Immature natural killer cell (primary cell): ENCODE results near the gene NEXMIF. TPM values are rescaled to one million over a fixed set of nuclear protein-coding genes. Genes with fewer than 3 reads are reported as not detected.
A peak's percentile ranks its signal among the peaks of the same experiment; 100 is the strongest.
"Not testable (repeated sequence)": the region's sequence is repeated elsewhere in the genome, so short reads cannot be mapped to it uniquely, and the experiment has no call there.

ENCODE experiments used
- DNase-seq, 3 donors: peaks; one replicate each; pipeline ENCODE4 v3.0.0; 2022; ENCODE audit warnings: mixed read lengths in 1 of 3
- H3K27ac Mint-ChIP-seq, 6 donors: one replicate each; pipeline ENCODE4 v1.8.0; 2020; ENCODE audit warnings: mixed read lengths in 6 of 6, mild to moderate bottlenecking in 5 of 6, inconsistent platforms in 4 of 6, moderate library complexity in 3 of 6
- H3K27me3 Mint-ChIP-seq, 3 donors: one replicate each; pipeline ENCODE4 v1.8.0; 2020 to 2021; ENCODE audit warnings: low read depth in 3 of 3, mild to moderate bottlenecking in 3 of 3, mixed read lengths in 3 of 3, moderate library complexity in 3 of 3, inconsistent platforms in 1 of 3
- H3K36me3 Mint-ChIP-seq, 3 donors: one replicate each; pipeline ENCODE4 v1.8.0; 2020; ENCODE audit warnings: mixed read lengths in 3 of 3, inconsistent platforms in 2 of 3, mild to moderate bottlenecking in 2 of 3
- H3K4me1 Mint-ChIP-seq, 2 donors: one replicate each; pipeline ENCODE4 v1.8.0; 2020; ENCODE audit warnings: inconsistent platforms in 2 of 2, mild to moderate bottlenecking in 2 of 2, mixed read lengths in 2 of 2, moderate library complexity in 1 of 2
- H3K4me3 Mint-ChIP-seq, 5 donors: one replicate each; pipeline ENCODE4 v1.8.0; 2020; ENCODE audit warnings: mild to moderate bottlenecking in 5 of 5, mixed read lengths in 5 of 5, inconsistent platforms in 3 of 5, moderate library complexity in 3 of 5
- H3K9me3 Mint-ChIP-seq, 6 donors: one replicate each; pipeline ENCODE4 v1.8.0; 2020; ENCODE audit warnings: mild to moderate bottlenecking in 6 of 6, mixed read lengths in 6 of 6, inconsistent platforms in 4 of 6, moderate library complexity in 3 of 6
- polyA plus RNA-seq, 3 donors: library from polyadenylated mRNA; unstranded; fragments of 300-500 nt; fragmentation: Illumina TruSeq; gene quantifications; one replicate each; pipeline ENCODE4 v1.2.3, GENCODE V29; 2021

The NEXMIF gene
- polyA plus RNA-seq, result not detected

GRCh38 chrX:74925225-74926088 is at the start of gene NEXMIF:
Gene NEXMIF (minus strand): TSS chrX:74925452.
- Mint-ChIP-seq H3K27me3 (peaks cover 7 to 20% (median 8%) of the 10 kb centered on the region in 3 donors), H3K9me3 (peaks cover 0 to 1% (median 0%) of the 10 kb centered on the region in 6 donors), H3K27ac (peak within 1 kb of the TSS in 1 of 6 donors; percentile 69), H3K4me1 (peaks cover 5 to 6% of the 10 kb centered on the region in 2 donors), H3K36me3 (no peaks in the 10 kb centered on the region), H3K4me3 (peak within 1 kb of the TSS; percentile 72 to 81 (median 76))
- peak in 1 of 3 donors; percentile 4 for DNase-seq

- not testable (repeated sequence) for H3K4me1 Mint-ChIP-seq, H3K27ac Mint-ChIP-seq, H3K4me3 Mint-ChIP-seq, H3K9me3 Mint-ChIP-seq, H3K27me3 Mint-ChIP-seq, H3K36me3 Mint-ChIP-seq, DNase-seq
Observed at GRCh38 chrX:74961962-74962361, 36.7 kb upstream of the NEXMIF start.

- no peak for DNase-seq
- Mint-ChIP-seq H3K4me1 (no peaks in the 10 kb centered on the region), H3K4me3 (no peak overlapping the region), H3K27me3 (peaks cover 0 to 4% (median 1%) of the 10 kb centered on the region in 3 donors), H3K9me3 (peaks cover 0 to 2% (median 0%) of the 10 kb centered on the region in 6 donors), H3K36me3 (no peaks in the 10 kb centered on the region), H3K27ac (no peak overlapping the region)
Observed at GRCh38 chrX:74949717-74950116, 24.5 kb upstream of the NEXMIF start.

GRCh38 chrX:74940414-74940813 is 15.2 kb upstream of the NEXMIF start:
- Mint-ChIP-seq H3K27me3 (peaks cover 2 to 16% (median 2%) of the 10 kb centered on the region in 3 donors), H3K4me1 (no peaks in the 10 kb centered on the region), H3K27ac (no peak overlapping the region), H3K4me3 (no peak overlapping the region), H3K36me3 (no peaks in the 10 kb centered on the region), H3K9me3 (no peaks in the 10 kb centered on the region)
- DNase-seq, result no peak

- H3K27me3 Mint-ChIP-seq, result peaks cover 4 to 15% (median 6%) of the 10 kb centered on the region in 3 donors
- DNase-seq, result no peak
Observed at GRCh38 chrX:74931214-74931613, 6.0 kb upstream of the NEXMIF start.

GRCh38 chrX:74924449-74925224 is 615 bp downstream of the NEXMIF start:
- H3K27me3 Mint-ChIP-seq, result peaks cover 7 to 17% (median 8%) of the 10 kb centered on the region in 3 donors
- peak overlapping the region in 1 of 6 donors; percentile 69 for H3K27ac Mint-ChIP-seq
- peak in 2 of 3 donors; percentile 7 to 14 for DNase-seq

More at GRCh38 chrX:74931214-74931613, 6.0 kb upstream of the NEXMIF start:
- Mint-ChIP-seq H3K4me1 (no peaks in the 10 kb centered on the region), H3K4me3 (no peak overlapping the region), H3K9me3 (peaks cover 0 to 1% (median 0%) of the 10 kb centered on the region in 6 donors), H3K27ac (no peak overlapping the region), H3K36me3 (no peaks in the 10 kb centered on the region)

GRCh38 chrX:74923942-74924448 is 1.3 kb downstream of the NEXMIF start:
- DNase-seq, result peak in 1 of 3 donors; percentile 4
- peaks cover 0 to 1% (median 0%) of the 10 kb centered on the region in 6 donors for H3K9me3 Mint-ChIP-seq
- H3K4me3 Mint-ChIP-seq, result peak overlapping the region in 4 of 5 donors; percentile 35 to 61 (median 54)
- H3K27ac Mint-ChIP-seq, result no peak overlapping the region
- no peaks in the 10 kb centered on the region for H3K36me3 Mint-ChIP-seq
- peaks cover 5 to 6% of the 10 kb centered on the region in 2 donors for H3K4me1 Mint-ChIP-seq
- peaks cover 7 to 17% (median 8%) of the 10 kb centered on the region in 3 donors for H3K27me3 Mint-ChIP-seq

More at GRCh38 chrX:74924449-74925224, 615 bp downstream of the NEXMIF start:
- Mint-ChIP-seq H3K36me3 (no peaks in the 10 kb centered on the region), H3K9me3 (peaks cover 0 to 1% (median 0%) of the 10 kb centered on the region in 6 donors), H3K4me3 (peak overlapping the region; percentile 72 to 81 (median 76)), H3K4me1 (peaks cover 5 to 6% of the 10 kb centered on the region in 2 donors)

- Mint-ChIP-seq H3K27me3 (peaks cover 7 to 20% (median 8%) of the 10 kb centered on the region in 3 donors), H3K36me3 (no peaks in the 10 kb centered on the region), H3K4me3 (no peak overlapping the region), H3K4me1 (peaks cover 5 to 6% of the 10 kb centered on the region in 2 donors), H3K9me3 (peaks cover 0 to 1% (median 0%) of the 10 kb centered on the region in 6 donors), H3K27ac (no peak overlapping the region)
- no peak for DNase-seq
Observed at GRCh38 chrX:74922922-74923543, 2.2 kb downstream of the NEXMIF start.

- Mint-ChIP-seq H3K27ac (no peak overlapping the region), H3K27me3 (peaks cover 0 to 2% (median 0%) of the 10 kb centered on the region in 3 donors), H3K36me3 (no peaks in the 10 kb centered on the region), H3K4me1 (no peaks in the 10 kb centered on the region), H3K9me3 (no peaks in the 10 kb centered on the region), H3K4me3 (no peak overlapping the region)
- no peak for DNase-seq
Observed at GRCh38 chrX:74911494-74911893, 13.8 kb downstream of the NEXMIF start.

GRCh38 chrX:74906417-74906816 is 18.8 kb downstream of the NEXMIF start:
- H3K4me1 Mint-ChIP-seq, result no peaks in the 10 kb centered on the region
- no peaks in the 10 kb centered on the region for H3K36me3 Mint-ChIP-seq
- no peak overlapping the region for H3K4me3 Mint-ChIP-seq
- peaks cover 0 to 7% (median 3%) of the 10 kb centered on the region in 3 donors for H3K27me3 Mint-ChIP-seq
- no peak overlapping the region for H3K27ac Mint-ChIP-seq
- DNase-seq, result no peak
- no peaks in the 10 kb centered on the region for H3K9me3 Mint-ChIP-seq

- H3K27me3 Mint-ChIP-seq, result peaks cover 0 to 12% (median 3%) of the 10 kb centered on the region in 3 donors
- H3K36me3 Mint-ChIP-seq, result no peaks in the 10 kb centered on the region
- H3K4me1 Mint-ChIP-seq, result no peaks in the 10 kb centered on the region
- no peak overlapping the region for H3K4me3 Mint-ChIP-seq
- no peak for DNase-seq
- H3K27ac Mint-ChIP-seq, result no peak overlapping the region
- H3K9me3 Mint-ChIP-seq, result no peaks in the 10 kb centered on the region
Observed at GRCh38 chrX:74902806-74903205, 22.4 kb downstream of the NEXMIF start.

GRCh38 chrX:74892561-74892960 is 32.7 kb downstream of the NEXMIF start:
- no peaks in the 10 kb centered on the region for H3K36me3 Mint-ChIP-seq
- no peak overlapping the region for H3K4me3 Mint-ChIP-seq
- H3K27ac Mint-ChIP-seq, result no peak overlapping the region
- peaks cover 0 to 2% (median 0%) of the 10 kb centered on the region in 6 donors for H3K9me3 Mint-ChIP-seq
- DNase-seq, result no peak
- H3K27me3 Mint-ChIP-seq, result peaks cover 1 to 7% (median 1%) of the 10 kb centered on the region in 3 donors
- H3K4me1 Mint-ChIP-seq, result no peaks in the 10 kb centered on the region

- no peak overlapping the region for H3K27ac Mint-ChIP-seq
- H3K36me3 Mint-ChIP-seq, result no peaks in the 10 kb centered on the region
- no peak overlapping the region for H3K4me3 Mint-ChIP-seq
- H3K27me3 Mint-ChIP-seq, result peaks cover 1 to 7% (median 1%) of the 10 kb centered on the region in 3 donors
- H3K4me1 Mint-ChIP-seq, result no peaks in the 10 kb centered on the region
- peaks cover 0 to 3% (median 0%) of the 10 kb centered on the region in 6 donors for H3K9me3 Mint-ChIP-seq
- no peak for DNase-seq
Observed at GRCh38 chrX:74890676-74891430, 34.4 kb downstream of the NEXMIF start.
